AG04449 (cell line): ENCODE measurements around the gene CSNK1G1.

Source experiments
- CTCF ChIA-PET: fragments of 350-600 bp; formaldehyde crosslinking; extraction: SDS; loops from one replicate; lab custom pipeline; 2021; ENCODE audit warnings: antibody characterized with exemption; lab: Yijun Ruan, JAX
- POLR2A ChIA-PET: fragments of 400-600, 350-600 bp; formaldehyde crosslinking; extraction: SDS; loops from one replicate; lab custom pipeline; 2020; ENCODE audit warnings: antibody characterized with exemption, inconsistent platforms; lab: Yijun Ruan, JAX
- DNase-seq: peaks from one replicate; pipeline ENCODE4 v3.0.0-alpha.2; 2010; ENCODE audit warnings: low read depth, low spot score
- H3K4me3 ChIP-seq: 2 replicates; pipeline ENCODE4 v1.5.1; 2011; ENCODE audit warnings: low read depth, mild to moderate bottlenecking, control low read depth, low read length
- TF ChIP-seq, protein P1 (sequence below): IDR thresholded peaks from one replicate; pipeline ENCODE4 v1.5.1; 2011; ENCODE audit warnings: mild to moderate bottlenecking, moderate library complexity, low read length, control low read depth, inconsistent platforms; ENCODE audit not compliant: insufficient read depth; ENCODE audit errors: missing control alignments

Gene CSNK1G1

DNA sequence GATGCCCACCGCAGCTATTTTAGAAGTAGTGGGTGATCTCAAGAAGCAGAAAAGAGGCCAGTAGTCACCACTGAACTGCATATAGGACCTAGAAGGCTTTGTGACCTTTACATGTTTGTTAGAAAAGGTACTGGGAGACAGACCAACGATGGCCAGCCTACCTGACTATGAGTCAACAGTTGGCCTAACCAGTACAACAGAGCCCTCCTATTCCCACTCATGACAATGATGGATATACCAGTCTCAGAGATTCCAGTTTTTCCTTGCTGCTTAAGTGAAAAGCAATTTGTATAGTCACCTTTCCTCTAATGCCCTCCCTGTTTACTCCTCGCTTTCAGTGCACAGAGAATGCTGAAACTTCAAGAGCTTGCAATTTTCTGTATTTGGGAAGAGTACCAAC is 106.6 kb downstream of the CSNK1G1 start:
- TF ChIP-seq, protein P1, sequence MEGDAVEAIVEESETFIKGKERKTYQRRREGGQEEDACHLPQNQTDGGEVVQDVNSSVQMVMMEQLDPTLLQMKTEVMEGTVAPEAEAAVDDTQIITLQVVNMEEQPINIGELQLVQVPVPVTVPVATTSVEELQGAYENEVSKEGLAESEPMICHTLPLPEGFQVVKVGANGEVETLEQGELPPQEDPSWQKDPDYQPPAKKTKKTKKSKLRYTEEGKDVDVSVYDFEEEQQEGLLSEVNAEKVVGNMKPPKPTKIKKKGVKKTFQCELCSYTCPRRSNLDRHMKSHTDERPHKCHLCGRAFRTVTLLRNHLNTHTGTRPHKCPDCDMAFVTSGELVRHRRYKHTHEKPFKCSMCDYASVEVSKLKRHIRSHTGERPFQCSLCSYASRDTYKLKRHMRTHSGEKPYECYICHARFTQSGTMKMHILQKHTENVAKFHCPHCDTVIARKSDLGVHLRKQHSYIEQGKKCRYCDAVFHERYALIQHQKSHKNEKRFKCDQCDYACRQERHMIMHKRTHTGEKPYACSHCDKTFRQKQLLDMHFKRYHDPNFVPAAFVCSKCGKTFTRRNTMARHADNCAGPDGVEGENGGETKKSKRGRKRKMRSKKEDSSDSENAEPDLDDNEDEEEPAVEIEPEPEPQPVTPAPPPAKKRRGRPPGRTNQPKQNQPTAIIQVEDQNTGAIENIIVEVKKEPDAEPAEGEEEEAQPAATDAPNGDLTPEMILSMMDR, result no peak
- DNase-seq, result no peak
- CTCF ChIA-PET, result interaction anchor here (1.1 kb wide), 1 partner anchor 10 kb away, joined by 3 read pairs; no protein-coding TSS in a partner anchor
- no peak overlapping the region for H3K4me3 ChIP-seq
- POLR2A ChIA-PET, result no interaction called here

- no peak overlapping the region for H3K4me3 ChIP-seq
- TF ChIP-seq, protein P1, result no peak
- POLR2A ChIA-PET, result no interaction called here
- CTCF ChIA-PET, result interaction anchor here (1.1 to 1.6 kb wide), 3 partner anchors 8 to 38 kb away, joined by 3 to 4 read pairs (median 3); no protein-coding TSS in a partner anchor
- DNase-seq, result peak; percentile 70
Observed at GRCh38 chr15:64247906-64248541, 107.9 kb downstream of the CSNK1G1 start.

DNA sequence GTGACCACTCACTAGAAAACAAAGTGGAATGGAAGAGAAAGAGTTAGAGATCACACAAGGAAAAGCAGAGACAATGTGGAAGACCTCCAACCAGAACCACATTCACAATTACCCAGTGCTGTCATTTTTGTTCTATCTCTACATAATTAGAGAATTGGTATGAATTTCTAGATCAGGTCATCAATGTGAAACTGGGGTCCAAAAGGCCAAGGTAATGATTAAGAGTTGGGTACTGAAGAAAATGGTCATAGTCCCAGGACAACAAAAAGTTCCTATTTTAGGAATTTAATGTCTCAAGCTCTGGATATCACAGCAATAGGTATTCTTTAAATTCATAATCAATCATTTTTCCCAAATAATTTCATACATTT is 108.5 kb downstream of the CSNK1G1 start:
- POLR2A ChIA-PET, result no interaction called here
- DNase-seq, result no peak
- CTCF ChIA-PET, result interaction anchor here (1.4 to 1.6 kb wide), 2 partner anchors 32 to 37 kb away, joined by 3 to 4 read pairs; no protein-coding TSS in a partner anchor
- TF ChIP-seq, protein P1, result no peak
- H3K4me3 ChIP-seq, result no peak overlapping the region

DNA sequence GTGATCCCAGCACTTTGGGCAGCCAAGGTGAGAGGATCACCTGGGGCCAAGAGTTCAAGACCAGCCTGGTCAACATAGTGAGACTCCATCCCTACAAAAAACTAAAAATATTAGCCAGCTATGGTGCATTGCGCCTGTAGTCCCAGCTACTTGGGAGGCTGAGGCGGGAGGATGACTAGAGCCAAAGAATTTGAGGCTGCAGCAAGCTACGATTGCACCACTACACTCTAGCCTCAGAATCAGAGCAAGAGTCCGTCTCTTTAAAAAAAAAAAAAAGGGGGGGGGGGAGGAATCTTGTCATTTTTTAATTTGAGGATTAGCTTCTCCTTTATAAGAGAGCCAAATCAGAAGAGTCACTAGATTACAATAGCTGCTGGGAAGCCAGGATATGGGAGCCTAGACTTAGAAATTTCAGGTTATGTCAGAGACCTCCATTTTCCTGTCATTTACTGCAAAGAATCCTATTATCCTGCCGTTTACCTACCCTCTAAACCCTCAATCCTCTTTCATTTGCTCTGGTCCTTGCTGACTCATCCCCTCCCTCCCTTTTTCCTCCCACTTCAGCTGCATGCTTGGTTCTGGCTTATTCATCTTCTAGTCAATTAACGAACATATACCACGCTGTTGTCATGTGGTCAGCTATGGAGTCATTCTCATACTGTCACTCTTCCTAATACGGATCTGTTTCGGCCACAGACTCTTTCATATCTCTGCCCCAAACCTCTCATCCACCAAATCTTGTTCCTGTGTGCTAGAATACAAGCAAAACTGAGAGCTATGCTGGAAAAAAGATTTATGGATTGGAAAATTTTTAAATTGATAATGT is 109.4 kb downstream of the CSNK1G1 start:
- ChIA-PET CTCF (interaction anchor here (1.2 to 2.6 kb wide), 4 partner anchors 9 to 36 kb away, joined by 4 to 8 read pairs (median 4); no protein-coding TSS in a partner anchor), POLR2A (interaction anchor here (0.6 to 0.7 kb wide), 2 partner anchors 139 to 141 kb away, joined by 3 read pairs; partner anchors contain the start of gene TRIP4)

DNA sequence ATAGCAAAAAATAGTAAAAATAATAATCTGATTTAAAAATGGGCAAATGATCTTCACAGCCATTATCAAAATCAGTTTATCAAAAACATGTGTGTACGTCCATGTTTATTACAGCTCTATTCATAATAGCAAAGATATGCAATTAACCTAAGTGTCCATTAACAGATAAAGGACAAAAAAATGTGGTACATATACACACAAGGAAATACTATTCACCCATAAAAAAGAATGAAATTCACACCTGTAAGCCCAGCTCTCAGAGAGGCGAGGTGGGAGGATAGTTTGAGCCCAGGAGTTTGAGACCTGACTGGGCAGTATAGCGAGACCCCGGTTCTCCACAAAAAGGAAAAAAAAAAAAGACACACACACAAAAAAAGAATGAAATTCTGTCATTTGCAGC is 110.6 kb downstream of the CSNK1G1 start:
- CTCF ChIA-PET, result interaction anchor here (1.2 to 2.6 kb wide), 3 partner anchors 8 to 14 kb away, joined by 4 to 8 read pairs (median 4); no protein-coding TSS in a partner anchor

More for the DNA sequence above, 109.4 kb downstream of the CSNK1G1 start:
- no peak overlapping the region; the same call in 1 of the 2 replicates for H3K4me3 ChIP-seq
- TF ChIP-seq, protein P1, result no peak
- peak; percentile 50 for DNase-seq

More for the DNA sequence above, 110.6 kb downstream of the CSNK1G1 start:
- POLR2A ChIA-PET, result interaction anchor here (0.7 kb wide), 1 partner anchor 204 kb away, joined by 3 read pairs; no protein-coding TSS in a partner anchor
- no peak overlapping the region for H3K4me3 ChIP-seq
- no peak for DNase-seq
- TF ChIP-seq, protein P1, result no peak
